HG03442 (cell line): ENCODE results near the gene IL4R.

Source experiments
- ATAC-seq: cut with Tn5 transposase; IDR thresholded peaks from one replicate; pipeline ENCODE4 v1.9.1; 2021; ENCODE audit warnings: mild to moderate bottlenecking, moderate library complexity; ENCODE audit not compliant: unreplicated experiment

IL4R gene

GRCh38 chr16:27353853-27354252, 40.1 kb downstream of the IL4R start:
- ATAC-seq: no peak

GRCh38 chr16:27355610-27356009, 41.8 kb downstream of the IL4R start:
- ATAC-seq: no peak

- no peak for ATAC-seq
Measured at GRCh38 chr16:27356794-27357193, 43.0 kb downstream of the IL4R start.

- ATAC-seq: no peak
Measured at GRCh38 chr16:27359051-27359450, 45.3 kb downstream of the IL4R start.

GRCh38 chr16:27359615-27360014, 45.8 kb downstream of the IL4R start:
- ATAC-seq: no peak

- ATAC-seq: no peak
Measured at GRCh38 chr16:27361987-27362386, 48.2 kb downstream of the IL4R start.

- ATAC-seq: no peak
Measured at GRCh38 chr16:27362570-27363245, 48.9 kb downstream of the IL4R start.

GRCh38 chr16:27363246-27363632, 49.5 kb downstream of the IL4R start:
- ATAC-seq: no peak

GRCh38 chr16:27363797-27364196, 50.0 kb downstream of the IL4R start:
- no peak for ATAC-seq

GRCh38 chr16:27364493-27365141, 50.8 kb downstream of the IL4R start:
- ATAC-seq: no peak

- no peak for ATAC-seq
Measured at GRCh38 chr16:27365142-27366089, 51.6 kb downstream of the IL4R start.

GRCh38 chr16:27366687-27367460, 53.1 kb downstream of the IL4R start:
- ATAC-seq: no peak

- peak; percentile 67 for ATAC-seq
Measured at GRCh38 chr16:27367461-27368357, 53.9 kb downstream of the IL4R start.

GRCh38 chr16:27368358-27368722, 54.6 kb downstream of the IL4R start:
- ATAC-seq: no peak

GRCh38 chr16:27369806-27370205, 56.0 kb downstream of the IL4R start:
- ATAC-seq: no peak

- no peak for ATAC-seq
Measured at GRCh38 chr16:27370318-27370717, 56.5 kb downstream of the IL4R start.

- no peak for ATAC-seq
Measured at GRCh38 chr16:27373312-27373711, 59.5 kb downstream of the IL4R start.

GRCh38 chr16:27374221-27374803, 60.5 kb downstream of the IL4R start:
- peak; percentile 23 for ATAC-seq

- ATAC-seq: peak; percentile 40
Measured at GRCh38 chr16:27374804-27375425, 61.1 kb downstream of the IL4R start.
